NCI-H1092 treated with DMSO at 0.1 percent for 48 hours (cell line): ENCODE measurements around the gene SIX3.

Source experiments
- DNase-seq: peaks from one replicate; lab custom pipeline; 2025; lab: John Stamatoyannopoulos, UW

Gene SIX3

DNA sequence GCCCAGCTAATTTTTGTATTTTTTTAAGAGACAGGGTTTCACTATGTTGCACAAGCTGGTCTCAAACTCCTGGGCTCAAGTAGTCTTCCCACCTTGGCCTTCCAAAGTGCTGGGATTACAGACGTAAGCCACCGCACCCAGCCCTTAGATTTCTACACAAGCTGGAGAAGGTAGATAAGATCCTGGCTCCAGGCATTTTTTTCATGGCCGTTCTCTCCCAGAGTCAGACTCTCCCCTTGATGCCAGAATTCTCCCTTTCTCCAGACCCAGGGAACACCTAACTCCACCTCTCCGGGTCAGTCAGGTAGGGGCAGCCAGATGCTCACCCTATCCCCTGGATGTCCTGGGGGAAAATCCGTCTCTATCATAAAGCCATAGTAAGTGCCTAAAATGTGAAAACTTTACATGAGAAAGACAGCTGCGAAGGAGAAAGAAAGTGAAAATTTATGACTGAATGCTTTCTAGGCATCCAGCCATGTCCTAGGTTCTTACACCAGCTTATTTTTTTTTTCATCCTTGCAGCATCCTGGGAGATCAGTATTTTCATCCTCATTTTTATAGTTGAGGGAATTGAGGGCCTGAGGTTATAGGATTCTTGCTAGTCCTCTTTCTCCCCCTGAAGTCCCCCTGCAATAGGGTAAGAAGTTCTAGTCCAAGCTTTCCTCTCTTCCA, 16.3 kb downstream of the SIX3 start:
- DNase-seq: no peak

DNA sequence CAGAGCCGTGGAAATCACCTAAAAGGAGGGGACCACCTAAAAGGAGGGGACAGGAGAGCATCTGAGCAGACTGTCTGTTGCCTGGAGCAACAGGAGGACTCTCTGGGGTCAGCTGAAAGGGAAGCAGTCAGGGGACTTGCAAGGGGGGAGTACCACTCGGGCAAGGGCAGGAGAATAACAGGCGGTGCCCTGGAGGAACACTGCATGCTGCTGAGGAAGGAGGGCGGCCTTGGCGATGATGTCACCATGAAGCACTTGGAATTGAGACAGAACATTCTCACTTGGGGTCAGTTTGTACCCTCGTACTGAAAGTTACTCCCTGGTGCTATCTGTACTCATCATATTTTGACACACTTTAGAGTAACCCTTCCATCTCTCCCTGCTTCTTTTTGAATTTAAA, 18.4 kb downstream of the SIX3 start:
- no peak for DNase-seq

DNA sequence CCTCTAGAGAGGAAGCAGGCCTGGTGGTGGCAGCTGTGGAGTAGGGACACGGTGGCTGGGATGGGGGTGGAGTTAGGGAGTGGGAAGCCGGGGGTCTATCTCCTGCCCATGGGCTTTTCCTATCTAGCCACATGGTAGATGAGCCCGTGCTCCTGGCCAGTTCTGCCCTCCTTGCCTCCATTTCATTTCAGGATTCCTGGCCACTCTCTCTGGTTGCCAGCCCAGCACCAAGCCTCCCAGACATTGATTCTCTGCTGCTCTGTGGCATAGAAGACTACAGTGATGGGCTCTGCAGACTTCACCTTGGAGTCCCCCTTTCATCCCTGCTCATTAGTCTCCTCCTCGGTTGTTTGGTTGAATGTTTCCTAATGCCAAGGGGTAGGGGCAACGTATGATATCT, 19.4 kb downstream of the SIX3 start:
- DNase-seq: no peak

DNA sequence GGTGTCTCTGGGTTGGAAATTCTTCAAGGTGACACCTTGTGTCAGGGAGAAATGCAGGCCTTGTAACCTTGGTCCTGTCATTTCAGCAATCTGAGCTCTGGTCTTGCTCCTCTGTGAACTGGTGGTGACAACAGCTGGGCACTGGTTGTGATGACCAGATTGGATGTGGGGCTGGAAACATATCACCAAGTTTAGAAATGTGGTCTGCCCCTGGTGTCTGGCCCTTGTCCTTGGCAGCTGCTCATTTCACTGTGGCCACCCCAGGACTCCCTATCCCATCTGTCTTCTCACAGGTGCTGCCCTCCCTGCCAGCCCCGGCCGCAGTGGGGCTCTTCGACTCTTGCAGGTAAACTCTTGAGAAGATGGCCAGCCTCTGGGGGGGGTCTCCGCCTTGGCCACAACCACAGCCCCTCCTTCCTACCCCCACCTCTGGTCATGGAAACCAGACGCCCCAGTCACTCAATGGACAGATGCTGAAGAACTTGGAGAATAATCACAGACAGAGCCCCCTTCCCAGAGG, 20.7 kb downstream of the SIX3 start:
- DNase-seq: no peak

DNA sequence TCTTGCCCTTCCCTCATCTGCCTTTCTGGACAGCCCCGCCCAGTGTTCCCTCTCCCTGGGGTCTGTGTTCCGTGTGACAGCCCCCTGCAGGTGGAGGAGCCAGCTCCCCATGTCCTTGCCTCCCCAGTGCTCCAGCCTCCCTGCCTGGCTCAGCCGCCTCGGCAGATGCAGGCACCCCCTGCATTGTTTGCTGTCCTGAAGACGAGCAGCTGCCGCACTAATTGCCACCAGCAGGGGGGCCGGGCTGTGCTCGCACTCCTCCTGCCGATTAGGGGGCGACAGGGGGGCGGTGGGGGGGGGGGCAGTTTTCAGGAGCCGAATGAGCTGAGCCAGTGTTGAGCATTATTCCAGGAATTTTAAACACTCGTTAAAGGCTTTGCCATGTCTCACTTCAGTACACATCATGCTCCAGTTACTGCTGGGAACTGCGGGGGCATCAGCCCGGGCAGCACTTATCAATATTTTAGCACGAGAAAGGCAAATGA, 23.3 kb downstream of the SIX3 start:
- peak; percentile 41 for DNase-seq

DNA sequence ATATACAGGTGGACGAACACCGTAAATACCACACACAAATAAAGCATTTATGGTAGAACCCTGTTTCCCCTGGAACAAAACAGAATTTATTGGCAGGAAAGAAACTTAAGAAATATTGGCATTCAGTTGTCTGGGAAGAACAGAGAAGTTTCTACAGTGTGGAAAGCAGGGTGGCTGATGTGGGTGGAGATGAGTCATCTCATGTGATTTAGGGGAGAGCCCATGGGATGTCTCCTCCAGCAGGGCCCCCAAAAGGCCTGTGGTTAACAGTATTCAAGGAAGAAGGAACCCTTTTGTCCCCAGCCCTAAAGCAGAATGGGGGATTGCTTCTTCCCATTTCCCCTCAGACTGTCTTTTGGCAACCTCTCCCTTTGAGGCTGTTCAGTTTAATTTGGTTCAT, 24.2 kb downstream of the SIX3 start:
- DNase-seq: no peak

DNA sequence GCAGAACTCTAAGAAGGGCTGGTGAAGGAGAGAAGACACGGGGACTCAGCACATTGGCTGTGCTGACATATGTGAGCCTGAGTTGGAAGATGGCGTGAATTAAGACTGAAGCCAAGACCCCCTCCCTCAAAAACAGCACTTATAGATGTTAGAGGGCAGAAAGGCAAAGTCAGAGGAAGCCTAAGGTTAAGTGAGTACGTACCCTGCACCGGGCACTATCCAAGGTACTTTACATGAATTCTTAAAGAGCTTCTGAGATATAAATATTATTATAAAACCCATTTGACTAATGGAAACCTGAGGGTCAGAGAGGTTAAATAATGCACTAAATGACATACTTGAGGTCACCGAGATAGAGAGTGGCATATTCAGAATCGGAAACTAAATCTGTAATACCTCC, 25.6 kb downstream of the SIX3 start:
- DNase-seq: no peak

DNA sequence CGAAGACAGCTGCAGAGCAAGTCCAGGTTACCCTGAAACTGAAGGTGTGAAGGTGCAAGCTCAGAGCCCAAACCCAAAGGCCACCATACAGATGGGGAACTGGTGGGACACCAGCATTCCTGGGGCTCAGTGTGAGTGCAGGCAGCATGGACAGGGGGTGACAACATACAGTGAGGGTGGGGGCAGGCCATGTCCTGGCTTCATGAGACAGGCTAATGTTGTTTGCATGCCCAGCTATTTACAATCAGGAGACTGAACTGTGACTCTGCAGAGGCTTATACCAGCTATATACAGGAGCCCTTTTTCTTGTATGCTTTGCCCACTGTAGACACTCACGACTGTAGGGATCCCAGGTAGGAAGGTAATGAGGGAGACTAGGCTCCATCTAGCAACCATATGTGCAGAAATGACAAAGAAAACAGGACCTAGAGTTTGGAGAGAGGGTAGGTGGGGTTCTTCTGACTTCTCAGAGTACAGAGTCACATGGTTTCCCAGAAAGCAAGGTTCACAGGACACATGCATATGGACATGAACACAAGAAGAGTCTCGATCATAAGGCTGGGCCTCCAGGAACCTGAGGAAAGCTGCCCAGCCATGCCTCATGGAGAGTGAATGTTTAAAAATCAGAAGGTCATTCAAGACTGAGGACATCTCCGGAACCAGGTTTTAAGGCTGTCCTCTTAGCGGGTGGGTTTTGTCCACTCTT, 26.4 kb downstream of the SIX3 start:
- DNase-seq: no peak

DNA sequence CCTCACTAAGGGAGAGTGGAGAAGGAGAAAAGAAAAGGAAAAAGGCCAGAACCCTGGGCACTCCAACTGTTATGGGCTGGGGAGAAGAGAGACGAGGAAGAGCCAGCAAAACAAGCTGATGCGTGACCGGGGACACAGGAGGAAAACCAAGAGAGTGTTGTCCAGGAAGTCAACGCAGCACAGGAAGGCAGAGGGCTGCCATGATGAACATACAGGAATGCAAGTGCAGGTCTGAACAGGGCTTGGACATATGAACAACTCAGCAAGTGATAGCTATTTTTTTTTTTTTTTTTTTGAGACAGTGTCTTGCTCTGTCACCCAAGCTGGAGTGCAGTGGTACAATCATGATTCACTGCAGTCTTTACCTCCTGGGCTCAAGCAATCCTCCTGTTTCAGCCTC, 28.4 kb downstream of the SIX3 start:
- no peak for DNase-seq

DNA sequence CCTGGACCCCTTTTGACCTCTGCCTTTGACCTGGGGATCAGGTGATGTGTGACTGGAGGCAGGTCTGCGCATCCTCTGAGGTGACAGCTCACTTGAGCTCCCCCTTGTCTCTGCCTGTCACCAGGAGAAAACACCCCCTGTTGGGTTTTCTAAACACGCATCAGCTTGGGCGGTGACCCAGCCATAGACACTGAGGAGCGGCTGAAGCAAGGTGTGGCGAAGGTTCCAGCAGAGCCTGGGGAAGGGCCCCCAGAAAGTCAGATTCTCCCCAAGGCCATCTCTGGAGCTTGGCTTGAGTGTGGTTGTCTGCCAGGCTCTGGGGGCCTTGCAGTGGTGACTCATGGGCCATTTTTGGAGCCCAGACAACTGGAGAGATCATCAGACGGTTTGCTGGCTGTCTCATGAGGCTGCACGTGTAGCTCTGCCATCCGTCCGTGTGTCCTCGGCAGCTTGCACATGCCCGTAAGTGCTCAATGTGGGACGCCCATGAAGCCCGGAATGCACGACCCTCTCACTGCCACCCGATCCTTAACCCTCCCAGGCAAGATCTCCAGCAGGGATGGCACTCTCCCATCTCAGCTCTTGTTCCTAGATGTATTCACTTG, 29.4 kb downstream of the SIX3 start:
- DNase-seq: no peak

DNA sequence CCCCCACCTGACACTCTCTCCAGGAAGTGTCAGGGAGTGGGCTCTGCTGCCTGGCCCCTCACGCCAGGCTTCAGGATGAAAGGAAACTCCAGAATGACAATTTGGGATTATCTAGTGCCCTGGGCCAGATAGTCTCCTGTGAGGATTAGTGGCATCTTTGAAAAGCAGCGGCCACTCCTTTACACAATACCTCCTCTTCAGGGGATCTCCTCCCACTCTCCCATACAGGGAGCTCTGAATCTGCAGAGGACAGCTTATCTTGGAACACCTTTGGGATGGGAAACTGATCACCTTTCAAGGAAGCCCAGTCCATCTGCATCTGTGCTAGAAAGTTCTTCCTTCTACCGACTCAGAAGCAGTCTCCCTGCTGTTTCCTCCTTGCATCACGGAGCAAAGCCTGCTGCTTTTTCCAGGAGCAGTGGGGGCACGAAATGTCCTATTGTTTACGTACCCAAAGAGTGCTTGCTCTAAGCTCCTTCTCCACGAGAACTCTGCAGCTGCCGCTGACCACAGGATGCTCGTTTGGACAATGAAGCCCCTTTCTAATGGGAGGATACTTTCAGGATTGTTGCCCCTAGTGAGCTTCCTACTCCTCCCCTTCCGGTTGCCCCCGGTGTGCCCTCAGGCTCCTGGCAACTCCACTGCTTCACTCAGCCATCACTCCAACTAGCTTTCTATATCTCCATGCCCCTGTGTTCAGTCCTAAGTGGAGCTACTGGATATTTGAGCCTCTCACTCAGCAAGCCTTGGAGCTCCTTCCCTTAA, 31.5 kb downstream of the SIX3 start:
- peak; percentile 72 for DNase-seq

DNA sequence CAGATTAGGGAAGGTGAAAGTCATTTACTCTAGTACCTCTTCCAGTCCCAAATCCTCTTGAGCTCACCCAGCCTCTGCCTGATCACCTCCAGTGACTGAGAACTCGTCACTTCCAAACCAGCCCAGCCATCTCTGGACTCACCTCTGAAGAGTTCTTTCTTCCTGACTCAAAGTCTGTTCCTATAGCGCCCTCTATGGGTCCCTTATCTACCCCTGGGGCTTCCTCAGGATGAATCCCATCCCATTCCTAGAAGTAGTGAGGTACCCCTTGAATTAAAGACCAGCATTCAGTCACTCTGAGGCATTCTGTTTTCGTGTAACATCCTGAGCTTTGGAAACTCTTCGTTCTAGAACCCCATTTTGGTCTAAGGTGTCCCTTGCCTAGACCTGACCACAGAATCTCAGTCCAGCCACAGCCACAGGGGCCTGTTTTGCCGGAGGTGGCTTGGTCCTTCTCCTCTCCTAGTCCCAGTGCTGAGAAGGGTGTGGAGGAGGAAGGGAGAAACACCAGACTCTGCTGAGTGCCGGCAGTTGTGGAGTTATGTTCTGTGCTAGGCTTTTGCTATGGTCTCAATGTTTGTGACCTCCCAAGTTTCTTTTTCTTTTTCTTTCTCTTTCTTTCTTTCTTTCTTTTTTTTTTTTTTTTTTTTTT, 32.7 kb downstream of the SIX3 start:
- DNase-seq: peak; percentile 66

DNA sequence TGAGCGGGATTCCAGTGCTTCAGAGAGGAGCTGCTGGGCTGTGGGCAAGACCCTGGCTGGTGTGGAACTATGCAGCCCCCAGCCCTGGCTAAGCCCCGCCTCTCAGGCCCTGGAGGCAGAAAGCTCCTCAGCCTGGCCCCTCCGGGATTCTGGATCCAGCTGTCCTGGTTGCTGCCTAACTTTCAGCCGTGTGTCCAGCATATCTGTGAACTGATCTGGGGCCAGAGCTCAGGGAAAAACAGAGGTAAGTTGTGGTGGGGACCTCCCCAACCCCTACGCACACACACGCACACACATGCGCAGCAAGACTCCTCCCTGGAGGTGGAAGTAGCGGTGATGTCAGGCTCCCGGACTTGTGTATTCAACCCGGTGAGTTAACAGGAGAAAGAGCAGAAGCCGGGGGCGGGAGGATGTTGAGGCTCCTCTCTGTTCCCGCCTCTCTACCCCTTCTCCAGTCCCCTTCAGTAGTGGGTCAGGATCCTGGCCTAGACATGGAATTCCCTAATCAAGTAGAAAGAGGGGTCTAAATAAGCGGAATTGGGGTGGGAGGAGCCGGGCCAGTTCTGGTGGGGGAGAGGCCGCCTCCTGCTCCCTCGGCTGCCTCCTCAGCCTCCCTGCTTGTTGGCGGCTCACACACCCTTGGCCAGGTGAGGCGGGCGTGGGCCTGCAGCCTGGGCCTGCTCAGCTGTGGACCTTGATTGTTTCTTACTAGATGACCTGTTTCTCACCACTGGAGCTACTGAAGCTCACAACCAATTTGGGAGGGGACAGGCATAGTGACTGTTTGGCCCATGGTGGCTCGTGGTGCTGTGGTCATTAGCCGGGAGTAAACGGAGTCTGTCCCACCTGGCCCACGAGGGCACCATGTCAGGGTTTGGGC, 34.3 kb downstream of the SIX3 start:
- DNase-seq: no peak

DNA sequence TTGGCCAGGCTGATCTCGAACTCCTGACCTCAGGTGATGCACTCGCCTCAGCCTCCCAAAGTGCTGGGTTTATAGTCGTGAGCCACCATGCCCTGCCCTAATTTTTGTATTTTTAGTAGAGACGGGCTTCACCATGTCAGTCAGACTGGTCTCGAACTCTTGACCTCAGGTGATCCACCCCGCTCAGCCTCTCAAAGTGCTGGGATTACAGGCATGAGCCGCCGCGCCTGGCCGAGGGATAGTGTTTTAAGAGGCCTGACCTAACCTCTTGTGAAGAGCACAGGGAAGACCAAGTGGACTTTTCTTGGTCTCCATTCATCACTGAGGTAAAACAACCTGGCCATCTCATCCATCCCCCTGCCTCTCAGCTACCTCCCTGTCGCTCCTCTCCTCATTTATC, 38.1 kb downstream of the SIX3 start:
- DNase-seq: no peak

DNA sequence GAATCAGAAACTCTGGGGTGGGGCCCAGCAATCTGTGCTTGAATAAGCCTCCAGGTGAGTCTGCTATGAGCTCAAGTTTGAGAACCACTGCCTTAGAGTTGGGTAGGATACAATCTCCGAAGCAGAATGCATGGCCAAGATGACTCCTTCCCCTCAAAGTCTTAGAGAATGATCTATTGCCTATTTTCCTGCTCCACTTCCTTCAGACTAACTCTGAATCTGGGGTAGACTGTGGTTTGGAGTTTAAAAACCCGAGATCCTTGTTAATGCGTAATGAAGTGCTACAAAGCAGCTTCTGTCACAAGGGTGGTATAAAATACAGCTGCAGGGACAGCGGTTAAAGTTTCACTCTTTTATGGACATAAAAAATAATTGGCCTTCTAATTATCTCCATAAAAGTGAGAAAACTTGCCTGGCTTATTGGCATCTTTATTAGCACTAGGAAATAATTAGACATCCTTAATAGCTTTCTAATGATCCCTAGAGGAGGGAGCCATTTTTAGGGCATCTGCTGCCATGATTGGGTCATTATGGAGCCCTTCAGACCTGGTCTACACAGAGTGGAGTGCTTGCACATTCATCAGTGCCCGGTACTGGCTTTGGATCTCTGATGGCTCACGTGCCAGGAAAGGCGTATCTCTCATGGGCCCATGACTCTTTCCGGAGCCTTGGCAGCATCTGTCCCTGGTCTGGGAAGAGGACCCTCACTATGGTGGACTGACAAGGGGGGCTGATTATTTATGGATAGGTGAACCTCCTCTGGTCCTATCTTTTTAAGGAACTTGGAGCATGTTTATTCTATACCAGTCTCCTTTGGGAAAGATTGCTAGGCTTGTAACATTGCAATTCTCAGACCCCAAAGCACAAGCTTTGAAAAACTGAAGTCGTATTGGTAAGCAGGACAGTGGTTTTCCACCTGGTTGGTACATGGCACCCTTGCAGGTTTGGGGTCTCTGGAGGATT, 39.5 kb downstream of the SIX3 start:
- peak; percentile 10 for DNase-seq

DNA sequence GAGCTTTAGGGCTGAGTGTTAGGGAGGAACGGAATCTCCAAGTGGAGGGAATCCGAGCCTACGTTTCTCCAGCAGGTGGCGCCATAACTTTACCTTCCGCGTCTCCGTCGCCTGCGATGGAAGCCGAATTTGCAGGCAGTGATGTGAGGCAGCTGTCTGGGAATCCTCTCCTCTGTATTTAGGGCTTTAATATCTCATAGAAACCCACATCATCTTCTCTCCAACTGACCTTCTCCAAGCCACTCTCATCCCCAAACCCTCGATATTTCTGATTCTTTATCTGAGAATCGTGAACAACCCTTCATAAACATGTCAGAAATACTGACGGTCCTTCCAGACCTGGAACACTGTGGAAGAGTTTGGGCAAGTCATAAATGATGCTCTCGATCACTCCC, 40.2 kb downstream of the SIX3 start:
- DNase-seq: peak; percentile 65

DNA sequence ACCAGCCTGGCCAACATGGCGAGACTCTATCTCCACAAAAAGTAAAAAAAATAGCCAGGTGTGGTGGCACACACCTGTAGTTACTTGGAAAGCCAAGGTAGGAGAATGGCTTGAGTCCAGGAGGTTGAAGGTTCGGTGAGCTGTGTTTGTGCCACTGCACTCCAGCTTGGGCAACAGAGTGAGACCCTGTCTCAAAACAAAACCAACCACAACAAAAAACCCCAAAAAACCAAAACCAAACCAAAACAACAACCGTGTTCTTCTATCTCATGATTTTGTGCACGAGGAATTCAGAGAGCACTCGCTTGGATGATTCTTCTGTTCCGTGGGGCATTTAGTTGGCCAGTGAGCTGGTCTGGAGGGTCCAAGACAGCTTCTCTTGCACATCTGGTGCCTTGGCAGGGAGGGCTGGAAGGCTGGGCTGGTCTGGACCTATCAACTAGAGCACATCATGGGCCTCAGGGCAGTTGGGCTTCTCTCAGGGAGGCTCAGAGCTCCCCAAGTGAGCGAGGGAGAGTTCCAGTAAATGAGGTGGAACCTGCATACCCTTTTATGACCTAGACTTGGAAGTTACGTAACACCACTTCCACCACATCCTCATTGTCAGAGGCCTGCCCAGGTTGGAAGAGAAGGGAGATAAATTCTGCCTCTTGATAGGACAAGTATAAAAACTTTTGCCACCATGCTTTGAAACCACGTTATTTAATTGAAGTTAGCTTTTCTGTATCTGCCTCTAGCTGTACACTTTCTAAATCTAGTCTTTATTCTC, 42.5 kb downstream of the SIX3 start:
- no peak for DNase-seq

DNA sequence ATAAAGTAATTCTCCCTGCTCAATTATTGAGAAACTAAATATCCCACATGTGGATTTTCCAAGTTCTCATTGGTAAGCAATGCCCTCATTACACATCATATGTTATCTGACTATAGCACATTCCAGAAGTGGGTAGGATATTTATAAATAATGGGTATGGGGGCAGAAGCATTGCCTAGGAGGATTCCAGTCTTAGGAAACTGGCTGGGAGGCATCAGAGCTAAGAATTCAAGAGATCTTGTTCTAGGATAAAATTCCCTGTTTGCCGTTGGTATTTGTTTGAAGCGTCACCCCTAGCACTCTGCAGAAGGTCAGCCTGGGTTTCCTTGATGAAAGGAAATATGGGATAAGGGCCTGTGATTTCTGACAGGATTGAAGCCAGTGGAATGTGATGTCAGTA, 47.7 kb downstream of the SIX3 start:
- no peak for DNase-seq

DNA sequence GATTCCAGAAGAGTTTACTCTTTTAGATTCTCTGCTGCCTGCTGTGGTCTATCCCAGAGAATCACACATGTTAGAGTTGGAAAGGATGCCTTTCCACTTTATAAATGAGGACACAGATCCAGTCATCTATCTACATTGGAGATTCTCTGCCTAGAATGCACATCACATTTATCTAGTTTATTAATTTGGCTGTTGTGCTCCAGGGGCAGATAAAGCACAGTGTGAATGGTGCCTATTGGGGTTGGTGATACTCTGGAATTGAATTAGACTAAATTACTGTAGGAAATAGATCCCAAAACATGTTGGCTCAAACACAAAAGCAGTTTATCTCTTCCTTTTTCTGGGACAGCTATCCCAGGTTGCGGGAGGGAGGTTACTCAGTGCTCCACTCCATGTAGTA, 52.9 kb downstream of the SIX3 start:
- no peak for DNase-seq
